T-helper 22 cell (primary cell): Measurements from ENCODE around the gene EIF5A.
"Not testable (repeated sequence)": the region's sequence is repeated elsewhere in the genome, so short reads cannot be mapped to it uniquely, and the experiment has no call there.

Experiments
- DNase-seq: peaks from one replicate; pipeline ENCODE4 v3.0.0-alpha.2; 2020; ENCODE audit warnings: low read depth

EIF5A gene

DNA sequence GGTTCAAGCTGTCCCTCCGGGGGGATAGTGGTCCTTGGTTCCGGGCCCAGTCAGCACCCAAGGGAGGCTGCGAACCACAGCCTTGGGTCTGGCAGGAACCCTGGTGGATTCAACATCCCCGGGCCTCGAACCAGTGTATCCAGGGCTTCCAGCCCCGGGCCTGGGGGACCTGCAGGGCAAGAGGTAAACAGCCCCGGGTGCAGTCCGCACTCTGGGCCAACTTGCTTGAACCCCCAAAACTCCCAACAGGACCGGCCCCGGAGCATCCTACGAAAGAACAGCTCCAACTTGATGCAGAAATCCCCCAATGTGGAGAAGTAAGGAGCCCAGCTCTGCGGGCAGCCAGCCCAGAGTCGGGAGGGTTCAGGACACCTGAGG lies 23.2 kb downstream of the EIF5A start:
- no peak for DNase-seq

DNA sequence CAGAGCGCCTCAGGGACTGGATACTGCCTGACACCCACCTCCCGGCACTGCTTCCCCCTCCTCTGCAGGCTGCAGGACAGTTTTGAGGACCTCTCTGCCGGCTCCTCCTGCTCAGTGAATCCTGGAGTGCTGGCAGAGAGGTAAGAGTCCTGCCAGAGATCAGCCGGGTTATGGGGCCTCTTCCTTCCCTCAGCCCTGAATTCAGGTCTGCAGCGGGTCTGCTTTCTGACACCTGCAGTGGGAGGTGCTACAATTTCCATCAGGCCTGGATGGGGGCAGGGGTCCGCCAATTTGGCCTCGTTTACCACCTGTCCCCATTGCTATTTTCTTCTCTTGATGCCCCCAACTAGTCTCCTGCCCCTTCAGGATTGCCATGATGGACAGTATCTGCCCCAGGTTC lies 24.7 kb downstream of the EIF5A start:
- no peak for DNase-seq

DNA sequence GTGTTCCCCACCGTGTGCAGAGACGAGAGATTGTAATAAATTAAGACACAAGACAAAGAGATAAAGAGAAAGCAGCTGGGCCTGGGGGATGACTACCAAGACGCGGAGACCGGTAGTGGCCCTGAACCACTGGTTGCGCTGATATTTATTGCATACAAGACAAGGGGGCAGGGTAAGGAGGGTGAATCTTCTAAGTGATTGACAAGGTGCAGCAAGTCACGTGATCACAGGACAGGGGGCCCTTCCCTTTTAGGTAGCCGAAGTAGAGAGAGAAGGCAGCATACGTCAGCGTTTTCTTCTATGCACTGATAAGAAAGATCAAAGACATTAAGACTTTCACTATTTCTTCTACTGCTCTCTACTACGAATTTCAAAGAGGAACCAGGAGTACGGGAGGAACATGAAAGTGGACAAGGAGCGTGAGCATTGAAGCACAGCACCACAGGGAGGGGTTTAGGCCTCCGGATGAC lies 25.2 kb downstream of the EIF5A start:
- peak; percentile 64 for DNase-seq

DNA sequence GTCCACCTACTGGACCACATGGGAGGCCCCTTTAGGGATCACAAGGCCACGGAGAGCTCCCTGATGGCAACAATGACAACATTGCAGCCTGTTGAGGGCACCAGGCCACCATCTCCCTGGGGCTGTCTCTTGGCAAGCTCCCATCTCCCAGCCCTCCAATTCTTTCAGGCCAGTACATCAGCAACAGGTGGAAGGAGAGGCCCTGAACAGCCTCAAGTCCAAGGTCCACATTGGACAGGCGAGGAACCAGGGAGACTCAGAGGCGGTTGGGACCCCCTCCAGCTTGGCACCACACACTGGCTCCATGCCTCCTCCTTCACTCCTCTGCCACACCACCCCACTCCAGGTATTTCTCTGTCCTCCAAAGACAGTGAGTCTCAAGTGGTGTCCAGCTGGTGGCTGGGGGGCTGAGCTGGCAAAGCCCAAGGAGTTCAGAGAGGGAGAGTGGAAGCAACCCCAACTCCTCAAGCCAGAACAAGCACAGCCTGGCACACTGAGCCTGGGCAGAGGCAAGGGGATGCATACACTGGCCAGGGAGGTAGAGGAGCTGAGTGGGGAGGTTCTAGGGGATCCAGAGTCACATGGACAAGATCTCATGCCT lies 27.6 kb downstream of the EIF5A start:
- DNase-seq, result no peak

DNA sequence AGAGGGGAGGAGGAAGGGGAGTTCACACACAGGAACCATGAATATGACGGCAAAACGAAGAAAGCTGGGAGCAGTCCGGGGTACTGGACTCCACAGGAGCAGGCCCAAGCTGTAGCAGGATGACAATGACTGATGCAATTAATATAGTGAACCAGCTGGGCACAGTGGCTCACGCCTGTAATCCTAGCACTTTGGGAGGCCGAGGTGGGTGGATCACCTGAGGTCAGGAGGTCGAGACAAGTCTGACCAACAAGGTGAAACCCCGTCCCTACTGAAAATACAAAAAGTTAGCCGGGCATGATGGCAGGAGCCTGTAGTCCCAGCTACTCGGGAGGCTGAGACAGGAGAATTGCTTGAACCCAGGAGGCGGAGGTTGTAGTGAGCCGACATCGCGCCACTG lies 28.3 kb downstream of the EIF5A start:
- not testable (repeated sequence) for DNase-seq

DNA sequence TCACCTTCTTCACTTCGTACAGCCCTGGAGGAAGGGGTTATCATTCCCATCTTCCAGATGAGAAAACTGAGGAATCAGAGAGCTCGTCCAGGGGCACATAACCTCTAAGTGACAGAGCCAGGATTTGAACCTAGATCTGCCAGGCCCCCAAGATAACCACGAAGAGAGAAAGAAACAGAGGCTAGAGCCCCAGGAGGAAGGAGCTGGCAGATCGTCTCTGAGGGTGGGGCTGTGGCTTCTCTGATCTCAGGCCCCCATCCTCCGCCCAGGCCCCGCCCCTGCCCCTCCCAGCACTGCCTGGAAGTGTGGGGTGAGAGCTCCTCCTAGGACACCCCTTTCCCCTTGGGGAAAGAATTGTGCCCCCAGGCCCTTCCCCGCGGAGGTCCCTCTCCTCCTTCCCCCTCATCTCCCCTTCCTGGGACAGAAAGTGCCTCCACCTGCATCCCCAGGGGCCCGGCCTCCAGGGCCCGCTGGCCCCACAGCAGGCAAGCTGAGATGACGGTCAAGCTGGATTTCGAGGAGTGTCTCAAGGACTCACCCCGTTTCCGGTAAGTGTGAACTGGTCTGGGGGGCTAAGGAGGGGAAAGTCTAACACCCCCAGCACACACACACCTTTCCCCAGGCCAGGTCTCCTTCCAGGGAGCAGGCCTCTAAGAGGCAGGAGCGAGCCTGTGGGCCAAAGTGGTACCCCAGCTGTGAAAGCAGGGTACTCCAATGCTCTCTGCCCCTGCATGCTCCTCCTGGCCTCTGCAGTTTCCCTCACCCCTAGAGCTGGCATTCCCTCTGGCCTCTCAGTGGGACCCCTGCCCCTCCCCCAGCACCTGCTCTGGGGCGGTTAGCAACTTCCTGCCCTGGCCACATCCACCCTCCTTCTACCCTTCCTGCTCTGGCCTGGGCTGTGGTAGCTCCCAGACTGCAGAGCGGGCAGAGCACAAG lies 29.1 kb downstream of the EIF5A start, which contains the start of gene ACAP1:
TSS of gene ACAP1 (plus strand) at position 290 of the 936 bp plus-strand sequence. CDS start at position 496, 206 bp downstream.
- peak; percentile 78 for DNase-seq

DNA sequence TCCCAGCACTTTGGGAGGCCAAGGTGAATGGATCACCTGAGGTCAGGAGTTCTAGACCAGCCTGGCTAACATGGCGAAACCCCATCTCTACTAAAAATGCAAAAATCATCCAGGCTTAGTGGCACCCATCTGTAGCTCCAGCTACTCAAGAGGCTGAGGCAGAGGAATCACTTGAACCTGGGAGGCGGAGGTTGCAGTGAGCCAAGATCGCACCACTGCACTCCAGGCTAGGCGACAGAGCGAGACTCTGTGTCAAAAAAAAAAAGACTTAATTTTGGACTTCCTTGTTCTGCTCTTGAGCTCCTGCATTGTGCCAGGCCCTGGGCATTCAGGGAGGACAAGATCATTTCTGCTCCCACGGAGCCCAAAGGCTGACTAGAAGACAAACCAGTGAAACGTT lies 30.2 kb downstream of the EIF5A start:
- not testable (repeated sequence) for DNase-seq

DNA sequence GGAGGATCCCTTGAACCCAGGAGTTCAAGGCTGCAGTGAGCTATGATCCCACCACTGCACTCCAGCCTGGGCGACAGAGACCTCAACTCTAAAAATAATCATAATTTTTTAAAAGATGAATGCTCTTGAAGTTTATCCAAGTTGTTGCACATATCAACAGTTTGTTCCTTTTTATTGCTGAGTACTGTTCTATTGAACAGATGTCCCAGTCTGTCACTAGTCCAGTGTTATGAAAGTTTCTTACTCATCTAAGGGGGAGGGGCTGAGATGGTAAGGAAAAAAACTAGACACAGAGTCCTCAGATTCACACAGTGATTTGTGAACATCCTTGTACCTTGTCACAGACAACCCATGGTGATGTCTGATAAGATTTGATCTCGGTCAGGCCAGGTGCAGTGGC lies 32.8 kb downstream of the EIF5A start:
- DNase-seq, result no peak

DNA sequence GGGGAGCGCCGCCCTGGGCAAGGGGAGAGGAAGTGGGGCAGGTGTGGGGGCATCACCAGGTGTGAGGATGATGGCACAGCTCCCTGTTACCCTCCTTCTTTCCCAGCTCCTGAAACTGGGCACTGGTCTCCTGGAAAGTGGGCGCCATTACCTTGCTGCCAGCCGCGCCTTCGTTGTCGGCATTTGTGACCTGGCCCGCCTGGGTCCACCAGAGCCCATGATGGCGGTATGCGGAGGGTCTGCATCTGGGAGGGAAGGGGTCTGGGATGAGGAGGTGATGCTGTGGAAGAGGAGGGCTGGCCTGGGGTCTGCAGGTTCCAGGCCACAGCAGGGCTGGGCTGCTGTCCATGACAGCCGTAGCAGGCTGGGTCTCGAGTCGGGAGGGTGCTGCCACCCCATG lies 34.4 kb downstream of the EIF5A start:
- no peak for DNase-seq

DNA sequence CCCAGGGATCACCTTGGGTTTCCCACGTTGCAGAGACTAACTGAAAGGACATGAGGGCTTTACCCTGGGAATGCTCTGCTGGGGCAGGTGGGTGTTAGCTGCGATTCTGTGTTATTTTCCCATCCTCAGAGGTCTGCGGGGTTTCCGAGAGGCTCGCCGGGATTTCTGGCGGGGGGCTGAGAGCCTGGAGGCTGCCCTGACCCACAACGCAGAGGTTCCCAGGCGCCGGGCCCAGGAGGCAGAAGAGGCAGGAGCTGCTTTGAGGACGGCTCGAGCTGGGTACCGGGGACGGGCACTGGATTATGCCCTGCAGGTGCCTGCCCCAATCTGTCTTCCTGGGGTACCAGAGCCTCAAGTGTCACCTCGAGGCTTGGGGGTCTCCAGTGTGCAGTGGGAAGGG lies 35.8 kb downstream of the EIF5A start:
- no peak for DNase-seq

DNA sequence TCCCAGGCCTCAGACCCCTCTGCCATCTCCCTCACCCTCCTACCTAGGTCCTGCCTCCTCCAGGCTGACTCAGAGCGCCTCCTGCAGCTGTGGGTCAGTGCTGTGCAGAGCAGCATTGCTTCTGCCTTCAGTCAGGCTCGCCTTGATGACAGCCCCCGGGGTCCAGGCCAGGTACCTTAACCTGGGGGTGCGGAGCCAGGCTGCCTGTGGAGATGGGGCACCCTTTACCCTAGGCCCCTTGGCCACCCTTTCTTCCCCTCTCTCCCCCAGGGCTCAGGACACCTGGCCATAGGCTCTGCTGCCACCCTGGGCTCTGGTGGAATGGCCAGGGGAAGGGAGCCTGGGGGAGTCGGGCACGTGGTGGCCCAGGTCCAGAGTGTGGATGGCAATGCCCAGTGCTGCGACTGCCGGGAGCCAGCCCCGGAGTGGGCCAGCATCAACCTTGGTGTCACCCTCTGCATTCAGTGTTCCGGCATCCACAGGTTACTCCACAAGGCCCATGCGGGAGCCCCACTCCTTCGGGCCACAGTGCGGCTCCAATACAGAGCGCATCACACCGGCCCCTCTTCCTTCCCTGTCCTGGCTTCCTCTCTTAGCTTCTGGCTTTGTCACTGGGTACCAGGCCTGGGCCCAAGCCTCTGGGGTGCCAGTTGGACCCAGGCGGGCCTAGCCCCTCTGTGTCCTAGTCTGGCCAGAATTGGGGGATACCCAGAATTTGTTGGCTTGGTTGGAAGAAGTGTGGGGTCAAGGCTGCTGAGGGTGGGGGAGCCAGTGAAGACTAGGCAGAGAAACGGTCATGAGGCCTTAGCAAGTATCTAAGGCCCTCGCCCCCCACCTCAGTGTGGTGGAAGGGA lies 39.6 kb downstream of the EIF5A start:
- no peak for DNase-seq

DNA sequence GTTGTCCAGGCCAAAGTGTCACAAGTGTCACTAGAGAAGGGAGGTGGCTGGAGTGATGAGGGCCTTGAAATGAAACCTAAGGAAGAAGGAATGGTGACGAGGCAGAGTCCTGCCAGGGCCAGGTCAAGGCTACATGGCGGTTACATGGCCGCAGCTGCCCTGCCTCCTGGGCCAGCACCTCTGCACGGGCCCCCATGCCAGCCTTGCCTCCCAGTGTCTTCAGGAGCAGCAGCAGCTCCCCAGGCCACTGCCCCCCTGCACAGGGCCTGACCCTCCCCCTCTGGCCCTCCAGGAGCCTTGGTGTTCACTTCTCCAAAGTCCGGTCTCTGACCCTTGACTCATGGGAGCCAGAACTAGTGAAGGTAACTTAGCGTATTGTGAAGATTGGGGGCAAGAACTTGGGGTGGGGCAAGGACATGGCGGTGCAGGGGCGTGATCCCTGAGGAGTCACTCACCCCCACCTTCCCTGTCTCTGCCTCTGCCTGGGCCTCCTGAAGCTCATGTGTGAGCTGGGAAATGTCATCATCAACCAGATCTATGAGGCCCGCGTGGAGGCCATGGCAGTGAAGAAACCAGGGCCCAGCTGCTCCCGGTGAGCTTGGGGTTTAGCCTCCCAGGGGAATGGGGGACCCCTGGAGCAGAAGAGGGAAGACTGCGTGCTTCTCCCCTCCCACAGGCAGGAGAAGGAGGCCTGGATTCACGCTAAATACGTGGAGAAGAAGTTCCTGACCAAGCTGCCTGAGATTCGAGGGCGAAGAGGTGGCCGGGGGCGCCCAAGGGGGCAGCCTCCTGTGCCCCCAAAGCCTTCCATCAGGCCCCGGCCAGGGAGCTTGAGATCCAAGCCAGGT lies 40.4 kb downstream of the EIF5A start:
- no peak for DNase-seq

DNA sequence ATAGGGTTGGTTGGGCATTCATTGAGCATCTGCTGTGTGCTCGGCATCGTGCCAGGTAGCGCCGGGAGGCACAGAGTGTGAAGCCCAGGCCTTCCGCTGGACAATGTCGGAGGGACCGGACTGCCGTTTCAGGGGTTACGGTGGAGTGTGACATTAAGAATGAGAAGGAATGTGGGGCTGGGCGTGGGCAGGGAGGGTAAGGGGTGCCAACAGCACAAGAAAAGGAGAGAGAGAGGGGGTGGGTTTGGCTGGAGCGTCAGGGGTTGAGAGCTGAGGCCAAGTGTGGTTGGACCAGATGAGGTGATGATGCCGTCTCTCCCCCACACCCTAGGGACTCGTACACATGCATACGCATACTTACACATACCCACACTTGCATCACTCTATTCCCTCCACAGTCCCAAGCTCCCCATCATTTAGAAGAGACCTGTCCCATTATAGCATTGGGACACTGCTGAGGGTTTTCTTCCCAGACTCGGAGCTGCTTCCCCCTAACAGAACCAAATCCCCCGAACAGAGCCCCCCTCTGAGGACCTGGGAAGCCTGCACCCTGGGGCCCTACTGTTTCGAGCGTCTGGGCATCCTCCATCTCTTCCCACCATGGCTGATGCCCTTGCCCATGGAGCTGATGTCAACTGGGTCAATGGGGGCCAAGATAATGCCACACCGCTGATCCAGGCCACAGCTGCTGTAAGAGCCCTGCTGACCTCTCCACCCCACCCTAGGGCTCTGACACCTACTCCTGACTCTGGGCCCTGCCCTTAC lies 41.2 kb downstream of the EIF5A start:
- DNase-seq, result no peak

DNA sequence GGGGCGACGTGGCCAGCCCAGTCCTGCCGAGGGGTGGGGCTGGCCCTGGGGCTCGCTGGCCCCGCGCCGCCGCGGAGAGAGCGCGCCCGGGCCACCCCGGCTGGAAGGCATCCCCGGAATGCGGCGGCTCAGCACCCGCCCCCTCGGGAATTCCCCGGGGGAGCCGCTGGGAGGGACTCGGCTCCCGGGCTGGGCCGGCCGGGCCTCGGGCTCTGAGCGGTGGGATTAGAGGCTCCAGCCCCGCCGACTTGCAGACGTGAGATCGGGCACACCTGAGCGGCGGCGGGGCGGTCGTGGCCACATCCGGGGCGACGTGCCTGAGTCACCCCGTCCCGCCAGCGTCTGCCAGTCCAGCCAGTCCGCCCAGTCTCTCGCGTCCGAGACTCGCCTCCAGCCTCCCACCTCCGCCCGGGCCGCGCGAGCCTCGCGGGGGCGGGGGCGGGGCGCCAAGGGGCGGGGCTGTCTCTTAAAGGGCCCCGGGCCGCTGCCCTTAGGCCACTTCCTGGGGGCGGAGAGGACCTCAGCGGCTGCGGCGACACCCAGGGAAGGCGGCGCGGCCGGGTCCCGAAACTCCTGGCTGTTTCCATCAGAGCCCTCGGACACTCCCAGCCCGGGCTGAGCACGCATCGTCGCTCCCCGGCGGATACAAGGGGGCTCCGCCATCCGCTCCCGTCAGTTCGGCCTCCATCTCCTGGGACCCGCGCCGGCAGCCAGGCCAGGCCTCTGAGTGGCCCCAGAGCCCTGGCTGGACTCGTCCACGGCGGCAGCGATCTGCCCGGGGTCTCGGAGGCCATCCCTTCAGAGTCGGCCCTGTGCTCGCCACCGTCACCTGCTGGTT lies 44.5 kb downstream of the EIF5A start, which contains the start of gene KCTD11:
TSS of gene KCTD11 (plus strand) at position 498 of the 838 bp plus-strand sequence.
- peak; percentile 81 for DNase-seq

DNA sequence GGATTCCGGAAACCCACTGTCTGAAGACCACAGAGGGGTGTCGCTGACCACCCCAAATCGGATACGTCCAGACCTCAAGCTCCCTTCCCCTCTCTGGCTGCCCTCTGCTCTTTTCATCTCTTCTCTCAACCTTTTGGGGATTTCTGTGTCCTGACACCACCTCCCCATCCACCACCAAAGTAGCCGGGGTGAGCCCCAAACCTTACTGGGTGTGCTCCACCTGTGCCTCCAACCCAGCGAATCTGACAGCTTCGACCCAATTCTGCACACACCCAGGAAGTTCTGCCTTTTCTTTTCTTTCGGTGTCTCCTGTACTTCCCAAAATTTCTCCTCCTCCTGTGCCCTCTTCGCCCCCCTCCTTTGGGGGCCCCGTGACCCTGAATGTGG lies 45.1 kb downstream of the EIF5A start:
- no peak for DNase-seq

DNA sequence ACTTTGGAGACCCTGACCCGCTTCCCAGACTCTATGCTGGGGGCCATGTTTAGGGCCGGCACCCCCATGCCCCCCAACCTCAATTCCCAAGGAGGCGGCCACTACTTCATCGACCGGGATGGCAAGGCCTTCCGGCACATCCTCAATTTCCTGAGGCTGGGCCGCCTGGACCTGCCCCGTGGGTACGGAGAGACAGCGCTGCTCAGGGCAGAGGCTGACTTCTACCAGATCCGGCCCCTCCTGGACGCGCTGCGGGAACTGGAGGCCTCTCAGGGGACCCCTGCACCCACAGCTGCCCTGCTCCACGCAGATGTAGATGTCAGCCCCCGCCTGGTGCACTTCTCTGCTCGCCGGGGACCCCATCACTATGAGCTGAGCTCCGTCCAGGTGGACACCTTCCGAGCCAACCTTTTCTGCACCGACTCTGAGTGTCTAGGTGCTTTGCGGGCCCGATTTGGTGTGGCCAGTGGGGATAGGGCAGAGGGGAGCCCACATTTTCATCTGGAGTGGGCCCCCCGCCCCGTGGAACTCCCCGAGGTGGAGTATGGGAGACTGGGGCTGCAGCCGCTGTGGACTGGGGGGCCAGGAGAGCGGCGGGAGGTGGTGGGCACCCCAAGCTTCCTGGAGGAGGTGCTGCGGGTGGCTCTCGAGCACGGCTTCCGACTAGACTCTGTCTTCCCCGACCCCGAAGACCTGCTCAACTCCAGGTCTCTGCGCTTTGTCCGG lies 45.6 kb downstream of the EIF5A start:
- no peak for DNase-seq

DNA sequence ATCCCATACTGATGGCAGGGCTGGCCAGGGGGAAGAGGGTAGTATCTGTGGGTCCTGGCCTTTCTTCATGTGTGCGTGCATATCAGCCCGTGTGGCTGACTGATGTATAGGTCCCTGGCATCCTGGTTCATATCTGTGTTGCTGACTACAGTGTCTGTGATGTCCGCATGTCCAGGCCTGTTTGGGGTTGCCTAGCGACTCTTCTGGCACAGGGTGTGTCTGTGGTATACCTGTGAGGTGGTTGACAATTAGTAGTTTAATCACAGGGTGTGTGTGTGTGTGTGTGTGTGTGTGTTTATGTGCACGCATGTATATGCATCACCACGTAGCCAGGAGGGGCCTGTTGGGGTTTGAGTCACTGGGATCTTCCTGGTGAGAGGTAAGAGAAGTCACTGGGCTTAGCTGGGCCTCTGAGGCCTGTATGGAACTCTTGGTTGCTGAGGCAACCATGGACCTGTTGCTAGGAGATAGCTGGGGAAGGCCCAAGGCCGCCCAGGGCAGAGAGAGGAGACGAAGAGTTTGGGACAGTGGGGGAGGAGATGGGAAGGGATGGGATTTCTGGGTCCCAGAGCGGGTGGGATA lies 46.9 kb downstream of the EIF5A start:
- peak; percentile 26 for DNase-seq

DNA sequence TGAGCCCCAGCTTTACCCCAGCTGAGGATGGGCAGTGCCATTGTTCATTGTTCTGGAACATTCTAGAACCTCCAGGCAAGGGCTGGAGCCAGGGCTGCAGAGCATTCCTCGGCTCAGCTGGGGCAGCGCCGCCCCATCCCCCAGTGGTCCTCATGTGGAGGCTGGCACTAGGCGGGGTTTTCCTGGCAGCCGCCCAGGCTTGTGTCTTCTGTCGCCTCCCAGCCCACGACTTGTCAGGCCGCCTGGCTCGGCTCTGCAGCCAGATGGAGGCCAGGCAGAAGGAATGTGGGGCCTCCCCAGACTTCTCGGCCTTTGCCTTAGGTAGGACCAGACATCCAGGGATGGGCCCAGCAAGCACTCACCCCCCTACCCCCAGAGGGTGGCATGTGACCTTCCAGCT lies 47.6 kb downstream of the EIF5A start, which contains the start of gene TMEM95:
TSS of gene TMEM95 (plus strand) at position 104 of the 400 bp plus-strand sequence. CDS start at position 153, 49 bp downstream.
- DNase-seq, result no peak
